SK-N-SH treated with all-trans-retinoic acid at 6 μM for 48 hours (cell line): Measurements from ENCODE around the gene CPZ.

Experiments used
- GLIS3 ChIP-seq: fragments of 250-450 bp; sonication (Bioruptor Pico); IDR thresholded peaks from 2 replicates; pipeline ENCODE4 v1.5.0; 2020; ENCODE audit warnings: mild to moderate bottlenecking, moderate library complexity
- PATZ1 ChIP-seq: fragments of 250-450 bp; sonication (Bioruptor Pico); IDR thresholded peaks from 2 replicates; pipeline ENCODE4 v1.8.0; 2020; ENCODE audit warnings: mild to moderate bottlenecking, moderate library complexity, borderline replicate concordance

DNA sequence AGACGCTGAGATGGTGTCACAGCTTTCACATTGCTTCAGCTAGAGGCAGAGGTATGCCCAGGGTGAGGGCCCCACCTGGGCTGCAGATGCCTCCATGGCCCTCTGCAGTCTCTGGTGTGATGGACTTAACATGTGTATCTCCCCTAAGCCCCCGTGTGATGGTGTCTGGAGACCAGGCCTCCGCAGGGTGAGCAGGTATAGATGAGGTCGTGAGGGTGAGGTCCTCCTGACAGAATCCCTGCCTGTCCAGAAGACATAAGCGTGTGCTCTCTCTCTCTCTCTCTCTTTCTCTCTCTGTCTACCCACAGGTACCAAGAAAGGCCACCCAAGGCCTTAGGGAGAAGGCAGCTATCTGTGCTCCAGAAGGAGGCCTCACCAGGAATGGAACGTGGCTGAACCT, 50.9 kb downstream of the CPZ start:
- TF ChIP-seq PATZ1 (CRISPR knock-in tag) (no peak), GLIS3 (CRISPR knock-in tag) (no peak)
